Measurements from ENCODE around the gene NALCN.

GRCh38 chr13:101026328-101026727 lies 390.0 kb downstream of the NALCN start:
- TF ChIP-seq EZH2 (IDR thresholded peaks at IDR 0.05; ENCODE audit: insufficient read depth, low read length) (no peak), CTCF (IDR thresholded peaks at IDR 0.05; ENCODE audit: insufficient read depth, low read depth, low read length) (no peak)

Data from astrocyte (in vitro differentiated cells and primary cell).